ENCODE results near the gene KDM5A.
"Not testable (repeated sequence)": the region's sequence is repeated elsewhere in the genome, so short reads cannot be mapped to it uniquely, and the experiment has no call there.

GRCh38 chr12:435737-436136 lies 46.6 kb upstream of the KDM5A start:
- not testable (repeated sequence) for TF ChIP-seq EZH2 (IDR thresholded peaks at IDR 0.05; ENCODE audit: low read length, missing control alignments); CTCF (conservative IDR thresholded peaks at IDR 0.05 in 1 of 2, IDR thresholded peaks at IDR 0.05 in 1 of 2; ENCODE audit: low read depth in 1 of 2, low read length in 2 of 2)

Measured in fibroblast of lung (primary cell).